ENCODE results near the gene DLST. TPM values are rescaled to one million over a fixed set of nuclear protein-coding genes. Genes with fewer than 3 reads are reported as not detected.
A peak's percentile ranks its signal among the peaks of the same experiment; 100 is the strongest.

DLST gene
- total RNA-seq, 1 donor from 2014 or later: 90.4 TPM

GRCh38 chr14:74920281-74920680, 38.6 kb downstream of the DLST start:
- no peak for TF ChIP-seq CTCF (IDR thresholded peaks at IDR 0.05)

GRCh38 chr14:74921053-74921620, 39.4 kb downstream of the DLST start:
- Mint-ChIP-seq H3K4me1 (peaks cover 8% of the 10 kb centered on the region), H3K4me3 (no peak overlapping the region), H3K36me3 (ENCODE audit: low read depth) (no peaks in the 10 kb centered on the region), H3K27me3 (no peaks in the 10 kb centered on the region), H3K27ac (no peak overlapping the region), H3K9me3 (no peaks in the 10 kb centered on the region)
- no peak for ATAC-seq (ENCODE audit: low read depth)
- TF ChIP-seq CTCF (IDR thresholded peaks at IDR 0.05): no peak
- intact Hi-C loops (cut with micrococcal nuclease): no loop called here
- ChIA-PET CTCF (no interaction called here), POLR2A (no interaction called here)
- DNase-seq: no peak

More at GRCh38 chr14:74920281-74920680, 38.6 kb downstream of the DLST start:
- no peaks in the 10 kb centered on the region for H3K27me3 Mint-ChIP-seq
- peaks cover 8% of the 10 kb centered on the region for H3K4me1 Mint-ChIP-seq
- DNase-seq (no peak), ATAC-seq (ENCODE audit: low read depth) (no peak)
- intact Hi-C loops (cut with micrococcal nuclease): no loop called here
- H3K36me3 Mint-ChIP-seq (ENCODE audit: low read depth): no peaks in the 10 kb centered on the region
- no peak overlapping the region for H3K4me3 Mint-ChIP-seq
- ChIA-PET CTCF (no interaction called here), POLR2A (no interaction called here)
- H3K27ac Mint-ChIP-seq: no peak overlapping the region
- no peaks in the 10 kb centered on the region for H3K9me3 Mint-ChIP-seq

GRCh38 chr14:74921987-74922751, 40.5 kb downstream of the DLST start:
- TF ChIP-seq CTCF (IDR thresholded peaks at IDR 0.05): no peak
- Mint-ChIP-seq H3K4me3 (peak overlapping the region; percentile 63), H3K27ac (no peak overlapping the region), H3K27me3 (peaks cover 2% of the 10 kb centered on the region), H3K4me1 (peaks cover 8% of the 10 kb centered on the region), H3K9me3 (no peaks in the 10 kb centered on the region), H3K36me3 (ENCODE audit: low read depth) (no peaks in the 10 kb centered on the region)
- ChIA-PET POLR2A (interaction anchor here (0.6 to 2.0 kb wide), 5 partner anchors 18 to 147 kb away, joined by 3 to 8 read pairs (median 4); partner anchors contain the start of gene ZC2HC1C), CTCF (interaction anchor here (0.9 to 2.1 kb wide), 4 partner anchors 17 to 166 kb away, joined by 3 to 7 read pairs (median 5); no protein-coding TSS in a partner anchor)
- ATAC-seq (ENCODE audit: low read depth) (no peak), DNase-seq (no peak)
- intact Hi-C loops (cut with micrococcal nuclease): no loop called here

- no peak for TF ChIP-seq CTCF (IDR thresholded peaks at IDR 0.05)
- Mint-ChIP-seq H3K9me3 (no peaks in the 10 kb centered on the region), H3K27me3 (peaks cover 2% of the 10 kb centered on the region)
Observed at GRCh38 chr14:74922752-74923401, 41.2 kb downstream of the DLST start, which contains the start of gene RPS6KL1. TSS of gene RPS6KL1 (minus strand) at chr14:74923260. CDS start at chr14:74921541, 1,719 bp downstream.

More at GRCh38 chr14:74922752-74923401, 41.2 kb downstream of the DLST start, which contains the start of gene RPS6KL1:
- no peaks in the 10 kb centered on the region for H3K36me3 Mint-ChIP-seq (ENCODE audit: low read depth)
- POLR2A ChIA-PET: interaction anchor here (0.6 to 2.0 kb wide), 10 partner anchors 8 to 625 kb away, joined by 3 to 11 read pairs (median 3); partner anchors contain the start of genes EIF2B2 and ZC2HC1C
- H3K4me3 Mint-ChIP-seq: peak within 1 kb of the TSS; percentile 69
- DNase-seq (peak; percentile 59), ATAC-seq (ENCODE audit: low read depth) (peak; percentile 98)
- intact Hi-C loops (cut with micrococcal nuclease): loop anchor here (1.0 kb wide), 2 partner anchors 17 to 42 kb away; partner anchors contain the start of gene DLST
- H3K27ac Mint-ChIP-seq: no peak within 1 kb of the TSS
- H3K4me1 Mint-ChIP-seq: peaks cover 8% of the 10 kb centered on the region
- CTCF ChIA-PET: interaction anchor here (0.9 to 2.1 kb wide), 5 partner anchors 18 to 166 kb away, joined by 3 to 7 read pairs (median 5); no protein-coding TSS in a partner anchor

All from activated B cell treated with CpG ODN at 0.5 μM for 24 hours (primary cell).